ENCODE results near the gene KLHL1.

DNA sequence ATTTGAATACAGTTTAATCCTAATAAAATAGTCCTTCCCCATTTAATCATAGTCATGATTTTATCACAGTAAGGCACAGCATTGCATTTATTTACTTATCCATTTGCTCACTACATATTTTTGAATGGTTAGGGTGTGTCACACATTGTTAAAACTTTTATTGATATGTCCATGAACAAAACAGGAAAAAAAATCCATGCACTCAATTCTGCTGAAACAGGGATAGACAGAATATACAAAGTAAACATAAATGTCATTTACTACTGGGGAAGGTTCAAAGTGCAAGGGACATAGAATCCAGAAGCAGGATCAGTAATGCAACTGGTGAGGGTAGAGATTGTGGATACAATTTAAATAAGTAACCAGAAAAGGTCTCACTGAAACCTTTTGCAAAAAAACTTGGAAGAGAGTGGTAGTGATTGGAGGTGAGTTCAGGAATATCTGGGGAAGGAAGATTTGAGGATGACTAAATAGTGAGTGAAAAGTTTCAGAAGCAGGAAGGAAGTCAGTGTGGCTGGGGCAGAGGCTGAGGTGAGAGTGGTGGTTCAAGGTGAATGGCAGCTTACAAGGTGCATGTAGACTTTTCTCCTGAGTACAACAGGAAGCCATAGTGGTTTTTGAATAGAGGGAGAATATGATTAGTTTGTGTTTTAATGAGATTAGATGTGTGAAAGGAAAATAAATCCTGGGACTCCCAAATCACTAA is 387.8 kb downstream of the KLHL1 start:
- TF ChIP-seq, protein P1, sequence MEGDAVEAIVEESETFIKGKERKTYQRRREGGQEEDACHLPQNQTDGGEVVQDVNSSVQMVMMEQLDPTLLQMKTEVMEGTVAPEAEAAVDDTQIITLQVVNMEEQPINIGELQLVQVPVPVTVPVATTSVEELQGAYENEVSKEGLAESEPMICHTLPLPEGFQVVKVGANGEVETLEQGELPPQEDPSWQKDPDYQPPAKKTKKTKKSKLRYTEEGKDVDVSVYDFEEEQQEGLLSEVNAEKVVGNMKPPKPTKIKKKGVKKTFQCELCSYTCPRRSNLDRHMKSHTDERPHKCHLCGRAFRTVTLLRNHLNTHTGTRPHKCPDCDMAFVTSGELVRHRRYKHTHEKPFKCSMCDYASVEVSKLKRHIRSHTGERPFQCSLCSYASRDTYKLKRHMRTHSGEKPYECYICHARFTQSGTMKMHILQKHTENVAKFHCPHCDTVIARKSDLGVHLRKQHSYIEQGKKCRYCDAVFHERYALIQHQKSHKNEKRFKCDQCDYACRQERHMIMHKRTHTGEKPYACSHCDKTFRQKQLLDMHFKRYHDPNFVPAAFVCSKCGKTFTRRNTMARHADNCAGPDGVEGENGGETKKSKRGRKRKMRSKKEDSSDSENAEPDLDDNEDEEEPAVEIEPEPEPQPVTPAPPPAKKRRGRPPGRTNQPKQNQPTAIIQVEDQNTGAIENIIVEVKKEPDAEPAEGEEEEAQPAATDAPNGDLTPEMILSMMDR (IDR thresholded peaks at IDR 0.05; ENCODE audit: low read depth, low read length, missing input control) = no peak
- TF ChIP-seq, protein P2, sequence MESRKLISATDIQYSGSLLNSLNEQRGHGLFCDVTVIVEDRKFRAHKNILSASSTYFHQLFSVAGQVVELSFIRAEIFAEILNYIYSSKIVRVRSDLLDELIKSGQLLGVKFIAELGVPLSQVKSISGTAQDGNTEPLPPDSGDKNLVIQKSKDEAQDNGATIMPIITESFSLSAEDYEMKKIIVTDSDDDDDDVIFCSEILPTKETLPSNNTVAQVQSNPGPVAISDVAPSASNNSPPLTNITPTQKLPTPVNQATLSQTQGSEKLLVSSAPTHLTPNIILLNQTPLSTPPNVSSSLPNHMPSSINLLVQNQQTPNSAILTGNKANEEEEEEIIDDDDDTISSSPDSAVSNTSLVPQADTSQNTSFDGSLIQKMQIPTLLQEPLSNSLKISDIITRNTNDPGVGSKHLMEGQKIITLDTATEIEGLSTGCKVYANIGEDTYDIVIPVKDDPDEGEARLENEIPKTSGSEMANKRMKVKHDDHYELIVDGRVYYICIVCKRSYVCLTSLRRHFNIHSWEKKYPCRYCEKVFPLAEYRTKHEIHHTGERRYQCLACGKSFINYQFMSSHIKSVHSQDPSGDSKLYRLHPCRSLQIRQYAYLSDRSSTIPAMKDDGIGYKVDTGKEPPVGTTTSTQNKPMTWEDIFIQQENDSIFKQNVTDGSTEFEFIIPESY (IDR thresholded peaks at IDR 0.05) = no peak
- TF ChIP-seq JUND (IDR thresholded peaks at IDR 0.05) = no peak
- TF ChIP-seq HNF4G (IDR thresholded peaks at IDR 0.05) = peak; percentile 43
- TF ChIP-seq, protein P3, sequence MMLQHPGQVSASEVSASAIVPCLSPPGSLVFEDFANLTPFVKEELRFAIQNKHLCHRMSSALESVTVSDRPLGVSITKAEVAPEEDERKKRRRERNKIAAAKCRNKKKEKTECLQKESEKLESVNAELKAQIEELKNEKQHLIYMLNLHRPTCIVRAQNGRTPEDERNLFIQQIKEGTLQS (IDR thresholded peaks at IDR 0.05) = no peak
- no peak for TF ChIP-seq FOXA2 (IDR thresholded peaks at IDR 0.05)
- no peak for TF ChIP-seq GABPA (IDR thresholded peaks at IDR 0.05 in 1 of 2, conservative IDR thresholded peaks at IDR 0.05 in 1 of 2)
- TF ChIP-seq YY1 (IDR thresholded peaks at IDR 0.05) = no peak
- TF ChIP-seq SP1 (IDR thresholded peaks at IDR 0.05) = peak; percentile 85
- peak in 1 of 2 donors; percentile 7 for TF ChIP-seq RAD21 (IDR thresholded peaks at IDR 0.05)

Measured in liver (tissue), 3 donors.